ENCODE data around the gene MPIG6B. TPM values are rescaled to one million over a fixed set of nuclear protein-coding genes. Genes with fewer than 3 reads are reported as not detected.

MPIG6B gene
- total RNA-seq, 1 donor from 2014 or later: not detected

DNA sequence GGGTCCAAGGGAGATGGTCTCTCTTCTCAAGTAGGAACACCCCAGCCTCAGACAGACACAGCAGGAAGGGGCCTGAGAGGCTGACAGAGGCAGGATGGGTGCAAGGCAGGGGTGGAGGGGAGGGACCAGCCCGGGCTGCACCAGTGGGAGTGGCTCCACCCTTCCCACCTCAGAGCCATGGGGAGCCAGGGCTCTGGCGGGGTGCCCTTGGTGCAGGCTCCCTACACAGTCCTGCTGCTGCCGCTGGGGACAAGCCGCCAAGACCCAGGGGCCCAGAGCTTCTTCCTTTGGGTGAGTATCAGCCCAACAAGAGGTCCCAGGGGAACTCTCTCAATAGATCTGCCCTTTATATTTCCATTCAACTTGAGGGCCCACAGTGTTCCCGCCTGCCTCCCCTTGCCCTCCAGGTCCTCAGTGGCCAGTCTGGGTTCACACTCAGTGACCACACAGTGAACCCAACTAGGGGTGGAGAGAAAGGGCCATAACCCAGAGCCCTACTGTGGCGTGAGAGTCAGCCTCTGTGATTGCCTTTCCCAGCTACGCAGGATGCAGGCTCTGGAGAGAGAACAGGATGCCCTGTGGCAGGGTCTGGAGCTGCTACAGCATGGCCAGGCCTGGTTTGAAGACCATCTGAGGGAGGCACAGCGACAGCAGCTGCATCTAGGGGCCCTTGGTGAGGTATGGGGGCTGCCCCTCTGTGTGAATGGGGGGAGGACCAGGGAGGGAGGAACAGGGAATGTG lies 39.9 kb downstream of the MPIG6B start:
- intact Hi-C loops (cut with micrococcal nuclease): no loop called here

GRCh38 chr6:31763619-31763940 lies 40.4 kb downstream of the MPIG6B start:
- intact Hi-C loops (cut with micrococcal nuclease): no loop called here

DNA sequence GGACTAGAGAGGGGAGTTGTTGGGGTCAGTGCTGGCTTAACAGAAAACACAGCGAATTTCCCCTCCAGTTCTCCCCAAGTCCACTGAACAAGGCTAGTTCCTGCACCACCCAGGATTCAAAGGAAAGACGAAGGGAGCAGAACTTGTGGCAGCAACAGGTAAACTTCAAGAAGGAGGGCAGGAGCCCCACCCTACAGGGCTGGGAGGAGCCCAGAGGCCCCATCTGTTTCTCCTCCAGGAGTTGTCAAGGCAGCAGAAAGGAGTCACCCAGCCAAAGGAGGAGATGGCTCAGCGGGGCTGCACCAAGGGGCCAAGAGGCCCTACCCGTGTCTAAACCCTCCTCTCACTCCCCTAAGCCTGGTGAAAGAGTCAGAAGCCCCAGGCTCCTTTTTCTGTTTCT lies 41.0 kb downstream of the MPIG6B start:
- intact Hi-C loops (cut with micrococcal nuclease): no loop called here

GRCh38 chr6:31765559-31765909 lies 42.4 kb downstream of the MPIG6B start:
- intact Hi-C loops (cut with micrococcal nuclease): no loop called here

- intact Hi-C loops (cut with micrococcal nuclease): no loop called here
These were observed 43.0 kb downstream of the MPIG6B start for GRCh38 chr6:31765910-31766794.

GRCh38 chr6:31767096-31767645 lies 44.0 kb downstream of the MPIG6B start:
- intact Hi-C loops (cut with micrococcal nuclease): no loop called here

DNA sequence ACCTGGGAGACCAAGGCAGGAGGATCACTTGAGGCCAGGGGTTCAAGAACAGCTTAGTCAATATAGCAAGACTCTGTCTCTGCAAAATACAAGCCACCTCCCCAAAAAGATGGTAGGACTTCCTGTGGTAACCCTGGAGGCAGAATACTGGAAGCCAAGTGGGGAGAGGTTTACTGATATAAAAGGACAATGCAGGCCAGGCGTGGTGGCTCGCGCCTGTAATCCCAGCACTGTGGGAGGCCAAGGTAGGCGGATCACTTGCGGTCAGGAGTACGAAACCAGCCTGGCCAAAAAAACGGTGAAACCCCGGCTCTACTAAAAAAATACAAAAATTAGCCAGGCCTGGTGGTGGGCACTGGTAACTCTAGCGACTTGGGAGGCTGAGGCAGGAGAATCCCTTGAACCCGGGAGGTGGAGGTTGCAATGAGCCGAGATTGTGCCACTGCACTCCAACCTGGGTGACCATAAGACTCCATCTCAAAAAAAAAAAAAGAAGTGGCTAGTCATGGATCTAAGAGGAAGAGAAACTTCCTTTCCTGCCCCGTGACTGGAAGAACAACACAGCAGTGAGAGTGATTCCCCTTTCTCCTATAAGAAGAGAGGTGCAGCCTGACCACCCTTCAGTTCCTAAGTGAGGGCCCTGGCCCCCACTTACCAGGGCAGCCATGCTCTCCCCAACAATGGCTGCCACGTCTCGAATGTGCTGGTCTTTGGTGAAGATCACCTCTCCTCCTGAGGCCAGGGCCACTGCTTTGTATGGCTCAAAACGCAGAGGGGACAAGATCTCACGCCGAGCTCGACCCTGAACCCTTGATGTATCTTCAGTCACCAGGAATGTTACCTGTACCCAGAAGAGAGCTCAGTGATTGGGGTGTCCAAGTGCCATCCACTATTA lies 45.4 kb downstream of the MPIG6B start:
- intact Hi-C loops (cut with micrococcal nuclease): loop anchor here (2.0 kb wide), 1 partner anchor 40 kb away; the partner anchor contains the start of gene DDAH2

GRCh38 chr6:31769684-31770371 lies 46.7 kb downstream of the MPIG6B start:
- intact Hi-C loops (cut with micrococcal nuclease): loop anchor here (2.0 kb wide), 2 partner anchors 41 to 67 kb away; partner anchors contain the start of genes ABHD16A and DDAH2

GRCh38 chr6:31770860-31771259 lies 47.7 kb downstream of the MPIG6B start:
- intact Hi-C loops (cut with micrococcal nuclease): loop anchor here (2.0 kb wide), 1 partner anchor 68 kb away; the partner anchor contains the start of gene ABHD16A

- intact Hi-C loops (cut with micrococcal nuclease): loop anchor here (2.0 kb wide), 1 partner anchor 69 kb away; the partner anchor contains the start of gene ABHD16A
These were observed 48.8 kb downstream of the MPIG6B start for GRCh38 chr6:31771992-31772358.

DNA sequence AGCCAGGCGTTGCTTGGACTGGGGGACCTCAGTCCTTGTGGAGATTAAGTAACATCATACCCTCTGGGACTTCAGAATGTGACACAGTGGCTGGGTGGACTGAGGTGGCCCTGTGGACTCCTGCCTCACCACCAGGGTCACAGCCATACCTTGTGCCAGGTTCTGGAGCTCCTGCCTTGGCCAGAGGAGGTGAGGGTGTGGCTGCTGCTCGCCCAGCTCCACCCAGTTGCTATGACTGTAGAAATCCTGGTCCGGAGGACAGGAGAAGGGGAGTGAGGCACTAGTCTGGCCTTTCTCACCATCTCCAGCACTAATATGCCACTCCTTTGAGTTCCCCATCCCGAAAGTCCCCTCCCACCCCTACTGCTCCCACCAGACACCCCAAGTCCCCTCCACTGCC lies 52.0 kb downstream of the MPIG6B start:
- intact Hi-C loops (cut with micrococcal nuclease): no loop called here

DNA sequence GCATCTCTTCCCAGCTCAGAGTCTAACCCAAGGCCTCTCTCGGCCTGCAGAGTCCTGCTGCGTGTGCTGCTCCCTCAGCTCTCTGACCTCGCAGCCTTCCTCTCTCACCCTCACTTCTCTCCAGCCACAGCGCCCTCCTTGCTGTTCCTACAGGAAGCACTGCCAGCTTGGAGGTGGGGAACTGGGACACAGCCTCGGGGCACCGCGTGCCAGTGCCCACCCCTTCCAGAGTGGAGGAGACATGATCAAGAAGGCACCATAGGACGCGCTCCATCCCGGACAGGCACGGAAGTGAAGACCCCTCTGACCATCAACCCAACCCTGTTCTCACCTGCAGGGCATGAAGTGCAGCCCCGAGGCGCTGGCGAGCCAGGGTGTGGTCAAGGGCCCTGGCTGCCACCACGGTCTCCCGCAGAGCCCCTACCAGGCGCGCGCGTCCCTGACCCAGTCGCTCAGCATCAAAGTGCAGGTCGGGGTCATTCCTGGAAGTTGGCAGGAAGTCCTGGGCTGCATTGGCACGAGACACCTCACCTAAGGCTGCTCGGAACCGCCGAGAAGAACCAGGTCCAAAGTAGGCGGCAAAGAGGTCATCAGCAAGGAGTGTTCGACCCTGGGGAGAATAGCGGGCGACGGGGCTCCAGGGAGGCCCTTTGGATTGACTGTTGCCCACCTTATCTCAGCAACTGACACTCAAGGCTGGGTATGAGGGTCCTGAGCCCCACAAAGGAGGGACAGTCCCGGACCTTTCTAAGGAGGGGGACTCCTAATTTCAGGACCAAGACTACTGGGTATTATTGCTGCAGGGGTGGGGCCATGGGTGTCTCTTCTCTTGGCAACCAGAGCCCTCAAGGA lies 52.7 kb downstream of the MPIG6B start:
- intact Hi-C loops (cut with micrococcal nuclease): no loop called here

Other genes starting within 250 kb of the MPIG6B start
- gene MICB, start 225.2 kb upstream of the MPIG6B start, total RNA-seq: 51.2 and 54.9 TPM in 2 replicates
- gene MCCD1, start 194.4 kb upstream of the MPIG6B start, total RNA-seq: not detected in 2 replicates
- gene DDX39B, start 181.4 kb upstream of the MPIG6B start, total RNA-seq: 431 and 439 TPM in 2 replicates
- gene ATP6V1G2, start 176.8 kb upstream of the MPIG6B start, total RNA-seq: 1.3 and 1.7 TPM in 2 replicates
- gene NFKBIL1, start 175.8 kb upstream of the MPIG6B start, total RNA-seq: 14.3 and 16.3 TPM in 2 replicates
- 29.4 and 30.0 TPM in 2 replicates for gene LTA, start 151.1 kb upstream of the MPIG6B start, total RNA-seq
- gene TNF, start 147.8 kb upstream of the MPIG6B start, total RNA-seq: 45.3 and 45.8 TPM in 2 replicates
- 767 and 782 TPM in 2 replicates for gene LTB, start 140.9 kb upstream of the MPIG6B start, total RNA-seq
- 29.8 and 33.1 TPM in 2 replicates for gene LST1, start 137.1 kb upstream of the MPIG6B start, total RNA-seq
- gene NCR3, start 130.4 kb upstream of the MPIG6B start, total RNA-seq: 72.4 and 75.5 TPM in 2 replicates
- gene AIF1, start 108.1 kb upstream of the MPIG6B start, total RNA-seq: 67.9 and 70.2 TPM in 2 replicates
- gene PRRC2A, start 102.7 kb upstream of the MPIG6B start, total RNA-seq: 236 and 240 TPM in 2 replicates
- 266 and 270 TPM in 2 replicates for gene BAG6, start 70.7 kb upstream of the MPIG6B start, total RNA-seq
- 3.0 TPM in 2 replicates for gene APOM, start 67.5 kb upstream of the MPIG6B start, total RNA-seq
- 20.8 and 21.6 TPM in 2 replicates for gene C6orf47, start 62.6 kb upstream of the MPIG6B start, total RNA-seq
- 29.2 and 31.4 TPM in 2 replicates for gene GPANK1, start 58.4 kb upstream of the MPIG6B start, total RNA-seq
- 220 and 229 TPM in 2 replicates for gene CSNK2B, start 57.3 kb upstream of the MPIG6B start, total RNA-seq
- gene LY6G5B, start 53.4 kb upstream of the MPIG6B start, total RNA-seq: 27.9 and 32.1 TPM in 2 replicates
- gene LY6G5C, start 42.3 kb upstream of the MPIG6B start, total RNA-seq: 4.2 and 5.4 TPM in 2 replicates
- 53.8 and 54.9 TPM in 2 replicates for gene ABHD16A, start 20.0 kb upstream of the MPIG6B start, total RNA-seq
- gene LY6G6F, start 16.5 kb upstream of the MPIG6B start, total RNA-seq: 0.34 TPM in 1 of 2 replicates, not detected in the other
- gene LY6G6D, start 8.0 kb upstream of the MPIG6B start, total RNA-seq: not detected in 2 replicates
- gene LY6G6C, start 1.6 kb upstream of the MPIG6B start, total RNA-seq: 0.25 TPM in 1 of 2 replicates, not detected in the other
- gene DDAH2, start 5.9 kb downstream of the MPIG6B start, total RNA-seq: 12.2 and 15.5 TPM in 2 replicates
- 590 and 596 TPM in 2 replicates for gene CLIC1, start 13.2 kb downstream of the MPIG6B start, total RNA-seq
- 75.2 and 76.5 TPM in 2 replicates for gene MSH5, start 16.6 kb downstream of the MPIG6B start, total RNA-seq
- 16.6 and 20.2 TPM in 2 replicates for gene SAPCD1, start 39.3 kb downstream of the MPIG6B start, total RNA-seq
- 4.6 and 4.9 TPM in 2 replicates for gene VWA7, start 54.0 kb downstream of the MPIG6B start, total RNA-seq
- gene VARS1, start 72.4 kb downstream of the MPIG6B start, total RNA-seq: 124 TPM in 2 replicates
- gene LSM2, start 83.6 kb downstream of the MPIG6B start, total RNA-seq: 101 and 104 TPM in 2 replicates
- 2.6 and 2.8 TPM in 2 replicates for gene HSPA1L, start 91.9 kb downstream of the MPIG6B start, total RNA-seq
- 117 and 120 TPM in 2 replicates for gene HSPA1A, start 92.2 kb downstream of the MPIG6B start, total RNA-seq
- 83.9 and 85.5 TPM in 2 replicates for gene HSPA1B, start 104.4 kb downstream of the MPIG6B start, total RNA-seq
- 14.6 and 15.4 TPM in 2 replicates for gene NEU1, start 139.4 kb downstream of the MPIG6B start, total RNA-seq
- gene SLC44A4, start 155.6 kb downstream of the MPIG6B start, total RNA-seq: not detected in 2 replicates
- gene EHMT2, start 174.3 kb downstream of the MPIG6B start, total RNA-seq: 70.9 and 73.1 TPM in 2 replicates
- 2.8 TPM in 2 replicates for gene ZBTB12, start 178.7 kb downstream of the MPIG6B start, total RNA-seq
- gene C2, start 204.3 kb downstream of the MPIG6B start, total RNA-seq: 0.64 and 1.5 TPM in 2 replicates
- gene CFB, start 222.7 kb downstream of the MPIG6B start, total RNA-seq: not detected in 2 replicates
- 75.4 and 75.8 TPM in 2 replicates for gene NELFE, start 235.6 kb downstream of the MPIG6B start, total RNA-seq
- gene SKIC2, start 235.8 kb downstream of the MPIG6B start, total RNA-seq: 77.1 and 86.5 TPM in 2 replicates
- gene DXO, start 248.8 kb downstream of the MPIG6B start, total RNA-seq: 17.3 and 18.8 TPM in 2 replicates